Middle frontal gyrus (tissue), 1 donor: ENCODE measurements around the gene TCF19.

ENCODE experiments used
- DNase-seq: peaks from one replicate; pipeline ENCODE4 v3.0.0-alpha.2; 2015; ENCODE audit warnings: low spot score; ENCODE audit errors: extremely low spot score

TCF19 gene

DNA sequence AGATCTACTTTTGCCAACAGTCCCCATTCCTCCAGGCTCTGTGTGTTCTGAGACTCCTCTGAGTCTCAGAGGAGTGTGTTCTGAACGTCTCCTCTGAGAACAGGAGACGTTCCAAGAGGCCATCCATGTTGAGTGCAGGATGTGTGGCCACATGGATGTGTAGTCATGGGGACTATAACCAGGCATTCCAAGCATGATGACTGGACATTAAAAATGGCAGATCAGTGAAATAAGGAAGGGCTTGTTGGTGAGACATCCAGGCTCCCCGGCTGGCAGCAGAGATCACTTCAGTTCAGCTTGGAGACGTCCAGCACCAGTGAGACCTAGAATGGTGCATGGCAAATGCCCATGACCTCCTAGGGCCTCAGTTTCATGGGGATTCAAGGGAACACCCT lies 46.4 kb downstream of the TCF19 start:
- DNase-seq: no peak

DNA sequence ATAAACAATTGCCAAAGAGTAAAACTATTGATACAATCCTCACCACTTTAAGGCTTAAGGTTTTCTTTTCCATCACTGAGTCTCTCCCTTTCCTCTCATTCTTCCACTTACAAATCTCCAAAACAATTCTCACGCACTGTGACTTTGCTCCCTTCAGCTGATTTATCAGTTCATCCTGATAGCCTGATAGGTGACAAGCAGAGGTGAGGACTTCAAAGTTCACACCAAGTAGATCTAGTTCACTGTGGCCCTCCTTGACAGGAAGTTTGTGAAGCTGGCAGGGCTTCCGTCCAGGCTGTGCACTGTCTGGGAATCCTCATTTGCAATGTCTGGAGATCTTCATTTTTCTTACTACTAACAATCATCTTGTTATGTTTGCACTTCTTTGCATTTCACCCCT lies 47.2 kb downstream of the TCF19 start:
- DNase-seq: no peak

DNA sequence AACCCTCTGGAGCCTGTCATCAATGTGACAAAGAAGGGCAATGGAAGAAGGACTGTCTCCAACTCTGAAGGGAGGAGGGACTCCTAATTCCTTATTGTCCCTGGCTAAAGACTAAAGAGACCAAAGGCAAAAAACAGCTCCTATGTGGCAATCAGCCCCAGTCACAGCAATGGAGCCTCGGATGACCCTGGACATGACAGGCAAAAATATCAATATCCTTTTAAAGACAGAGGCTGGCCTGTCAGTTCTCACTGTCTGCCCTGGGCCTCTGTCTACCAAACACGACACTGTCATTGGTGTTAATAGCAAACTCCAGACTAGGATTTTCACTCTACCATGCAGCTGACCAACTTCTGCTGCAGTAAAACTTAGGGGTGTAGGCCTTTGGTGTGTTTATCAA lies 50.1 kb downstream of the TCF19 start:
- no peak for DNase-seq

DNA sequence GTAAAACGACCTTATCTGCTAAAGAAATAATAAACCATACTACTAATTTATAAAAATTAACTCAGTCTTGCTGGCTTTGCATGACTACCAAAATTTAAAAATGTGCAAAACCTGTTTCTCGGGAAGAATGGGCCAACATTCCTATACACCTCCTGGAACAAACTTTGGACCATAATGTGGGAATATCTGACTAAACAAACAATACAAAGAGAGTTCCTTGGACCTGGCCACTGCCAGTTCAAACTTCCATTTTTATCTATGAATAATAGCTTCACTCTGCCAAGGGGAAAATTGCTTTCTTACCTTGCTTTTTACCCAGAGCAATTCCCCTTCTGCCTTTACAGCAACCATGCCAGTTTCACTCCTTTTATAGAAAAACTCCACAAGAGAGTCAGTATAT lies 50.7 kb downstream of the TCF19 start:
- no peak for DNase-seq

DNA sequence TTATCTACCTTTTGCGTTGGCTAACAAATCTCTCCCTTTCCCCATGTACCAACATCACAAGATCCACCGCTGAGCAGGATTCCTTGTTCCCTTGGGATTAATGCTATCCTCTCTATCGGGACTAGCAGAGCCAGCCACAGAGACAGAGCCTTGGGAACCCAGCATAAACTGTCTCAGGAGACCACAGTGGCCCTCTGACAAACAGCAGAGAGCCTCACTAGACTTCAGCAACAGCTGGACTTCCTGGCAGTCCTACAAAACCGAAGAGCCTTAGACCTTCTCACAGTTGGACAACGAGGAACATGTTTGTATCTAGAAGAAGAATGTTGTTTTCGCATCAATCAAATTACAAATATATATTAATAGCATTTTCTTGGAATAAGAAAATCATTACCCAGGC lies 51.7 kb downstream of the TCF19 start:
- DNase-seq: no peak

DNA sequence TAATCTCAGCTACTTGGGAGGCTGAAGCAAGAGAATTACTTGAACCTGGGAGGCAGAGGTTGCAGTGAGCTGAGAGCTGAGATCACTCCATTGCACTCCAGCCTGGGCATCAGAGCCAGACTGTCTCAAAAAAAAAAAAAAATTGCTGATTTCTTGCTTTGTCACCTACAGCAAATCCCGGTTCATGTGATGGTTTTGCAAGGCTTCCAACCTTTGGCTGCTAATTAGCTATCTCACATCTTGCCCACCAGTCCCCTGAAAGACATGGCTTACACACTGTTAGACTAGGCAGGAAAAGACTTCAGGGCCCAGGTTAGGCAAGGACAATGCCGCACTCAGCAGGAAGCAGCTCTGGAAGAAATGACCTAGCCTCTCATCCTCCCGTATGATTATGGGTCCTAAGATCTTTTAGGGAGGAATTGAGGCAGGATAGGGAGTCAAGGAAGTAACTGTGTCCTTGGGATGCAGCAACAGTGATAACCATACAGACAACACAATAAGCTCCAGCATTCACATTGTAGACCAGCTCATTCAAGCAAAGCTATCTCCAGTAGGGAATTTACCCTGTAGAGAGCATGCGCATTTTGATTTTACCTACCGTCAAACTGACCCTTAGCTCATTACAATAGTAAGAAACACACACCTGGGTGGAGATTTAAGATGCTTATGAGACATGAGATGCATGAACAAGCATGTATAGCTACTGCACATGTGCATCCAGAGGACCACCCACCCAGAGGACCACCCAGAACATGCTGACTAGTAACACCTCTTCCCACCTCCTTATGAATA lies 52.5 kb downstream of the TCF19 start:
- DNase-seq: no peak
